Measurements from ENCODE around the gene GOSR2. TPM values are rescaled to one million over a fixed set of nuclear protein-coding genes. Genes with fewer than 3 reads are reported as not detected.

The GOSR2 gene
- total and polyA plus RNA-seq, 2 of the 8 experiments (the other 6 are each of a cell fraction or from before 2014, with no cell fraction given): 28.2 to 36.2 TPM

- TF ChIP-seq CHD7 (IDR thresholded peaks at IDR 0.05; ENCODE audit: insufficient replicate concordance, low read length): no peak
- TF ChIP-seq HDAC2 (IDR thresholded peaks at IDR 0.05; ENCODE audit: borderline replicate concordance in 1 of 2, low read depth in 2 of 2, low read length in 2 of 2): no peak
- peak; percentile 97 for TF ChIP-seq GABPA (IDR thresholded peaks at IDR 0.05; ENCODE audit: borderline replicate concordance, insufficient read depth, low read length)
- TF ChIP-seq CTCF (IDR thresholded peaks at IDR 0.05; ENCODE audit: control extremely low read depth in 1 of 3, insufficient read depth in 1 of 3, low read depth in 1 of 3, low read length in 3 of 3): no peak
- TF ChIP-seq SUZ12 (IDR thresholded peaks at IDR 0.05; ENCODE audit: low read length): no peak
- no peak for TF ChIP-seq BACH1 (IDR thresholded peaks at IDR 0.05; ENCODE audit: low read length)
Observed at GRCh38 chr17:46922804-46923635, at the start of gene GOSR2 (continued).
